HG03139 (cell line): Measurements from ENCODE around the gene MCAM.

ENCODE experiments used
- ATAC-seq: cut with Tn5 transposase; IDR thresholded peaks from one replicate; pipeline ENCODE4 v1.9.1; 2021; ENCODE audit not compliant: unreplicated experiment

Gene MCAM

DNA sequence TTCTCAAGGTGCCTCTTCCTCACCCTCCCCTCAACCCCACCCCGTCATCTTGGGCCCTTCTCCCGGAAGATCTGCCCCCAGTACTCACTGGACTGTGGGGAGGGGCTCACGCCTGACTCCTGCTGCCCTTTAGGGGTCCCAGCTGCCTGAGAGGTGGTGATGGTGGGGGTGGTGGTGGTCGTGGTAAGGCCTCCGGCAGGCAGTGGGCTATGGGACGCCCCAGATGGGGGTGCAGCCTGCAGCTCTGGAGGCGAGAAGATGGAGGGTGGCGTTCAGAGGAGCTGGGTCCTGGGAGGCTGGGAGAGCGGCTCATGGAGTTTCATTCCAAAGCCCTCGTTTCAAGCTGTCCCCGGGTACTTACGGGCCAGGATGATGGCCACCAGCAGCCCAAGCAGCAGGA, 28.8 kb upstream of the MCAM start:
- no peak for ATAC-seq

DNA sequence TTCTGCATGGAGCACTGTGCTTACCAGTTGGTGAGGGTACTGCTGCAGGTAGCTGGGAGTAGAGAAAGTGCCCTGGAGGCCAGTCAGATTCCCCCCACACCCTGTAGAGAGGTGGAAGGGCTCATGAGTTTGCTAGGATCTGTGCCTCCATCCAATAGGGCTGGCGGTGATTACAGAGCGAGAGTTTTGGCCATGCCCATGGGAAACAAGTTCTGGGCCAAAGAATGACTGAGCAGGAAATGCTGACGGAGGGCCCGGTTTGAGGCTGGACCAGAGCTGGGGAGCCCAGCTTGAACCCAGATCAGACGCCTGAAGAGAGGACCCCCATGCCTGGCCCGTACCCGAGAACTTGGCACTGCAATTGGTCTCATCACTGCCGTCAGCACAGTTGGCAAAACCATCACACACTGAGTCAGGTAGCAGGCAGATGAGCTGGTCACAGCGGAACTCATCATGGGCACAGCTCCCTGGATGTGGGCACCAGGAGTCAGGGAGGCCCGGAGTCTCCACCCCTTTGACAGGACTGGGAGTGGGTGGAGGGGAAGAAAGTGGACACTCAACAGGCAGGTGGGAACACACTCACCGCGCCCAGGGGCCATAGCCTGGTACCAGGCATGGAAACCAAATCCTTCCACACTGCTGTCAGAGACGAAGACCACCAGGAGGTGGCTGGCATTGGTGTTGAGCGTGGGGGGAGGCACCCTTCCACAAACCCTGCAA, 27.5 kb upstream of the MCAM start:
- ATAC-seq: no peak

DNA sequence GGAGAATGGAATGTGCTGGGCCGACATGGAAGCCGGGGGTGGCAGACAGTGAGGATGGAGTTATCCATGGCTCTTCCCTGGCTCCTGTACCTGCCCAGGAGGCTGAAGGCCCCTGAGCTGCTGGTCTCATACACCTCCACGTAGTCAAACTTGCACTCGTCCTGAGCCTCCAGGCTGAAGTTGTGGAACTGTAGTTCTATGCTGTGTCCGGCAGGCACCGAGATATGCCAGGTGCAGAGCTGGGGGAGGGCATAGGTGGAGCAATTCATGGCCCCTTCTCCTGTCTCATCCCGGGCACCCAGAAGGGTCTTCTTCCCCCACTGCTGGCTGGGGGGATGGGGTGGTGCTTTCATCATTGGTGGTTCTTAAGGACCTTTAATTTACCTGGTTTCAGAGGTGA, 26.8 kb upstream of the MCAM start:
- no peak for ATAC-seq

DNA sequence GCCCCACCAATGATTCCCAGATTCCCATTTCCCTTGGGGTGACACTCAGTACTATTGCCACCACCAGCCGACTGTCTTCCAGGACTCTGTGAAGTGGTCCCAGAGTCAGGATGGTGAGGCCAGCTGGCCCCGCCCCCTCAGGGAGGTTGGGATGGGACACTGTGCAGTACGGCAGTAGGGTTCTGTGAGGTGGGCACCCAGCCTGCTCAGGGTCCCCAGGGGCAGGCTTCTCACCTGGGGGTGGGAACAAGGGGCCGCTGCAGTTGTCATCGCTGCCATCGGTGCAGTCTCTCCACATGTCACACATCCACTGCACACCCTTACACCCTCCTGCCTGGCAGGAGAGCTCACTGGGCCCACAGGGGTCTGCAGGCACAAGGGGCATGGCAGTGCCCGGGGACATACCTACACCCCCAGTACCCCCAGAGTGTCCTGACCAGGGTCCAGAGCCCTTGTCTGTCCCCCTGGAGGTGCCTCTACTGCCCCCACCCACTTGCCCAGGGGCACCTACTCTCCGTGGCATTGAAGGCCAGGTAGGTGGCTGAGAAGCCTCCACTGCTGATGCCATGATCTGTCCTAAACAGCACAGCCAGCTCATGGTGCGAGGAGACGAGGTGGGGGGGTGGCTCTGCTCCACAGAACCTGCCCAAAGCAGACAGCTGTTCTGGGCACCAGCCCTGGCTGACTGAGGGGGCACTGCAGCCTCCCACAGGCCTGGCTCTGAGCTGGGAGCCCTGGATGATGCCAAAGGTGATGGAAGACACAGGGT, 25.6 kb upstream of the MCAM start:
- ATAC-seq: no peak

DNA sequence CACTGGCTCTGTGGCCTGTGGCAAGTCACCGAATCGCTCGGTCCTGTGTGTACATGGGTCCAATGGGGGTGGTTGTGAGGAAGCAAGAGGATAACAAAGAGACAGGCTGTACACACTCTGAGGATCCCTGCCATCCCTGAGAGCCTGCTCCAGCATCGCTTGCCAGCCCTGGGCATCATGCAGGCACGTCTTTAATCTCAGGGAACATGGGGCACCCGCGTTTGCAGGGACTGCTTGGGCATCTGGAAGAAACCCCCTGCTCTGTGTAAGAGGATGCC, 25.0 kb upstream of the MCAM start:
- no peak for ATAC-seq

DNA sequence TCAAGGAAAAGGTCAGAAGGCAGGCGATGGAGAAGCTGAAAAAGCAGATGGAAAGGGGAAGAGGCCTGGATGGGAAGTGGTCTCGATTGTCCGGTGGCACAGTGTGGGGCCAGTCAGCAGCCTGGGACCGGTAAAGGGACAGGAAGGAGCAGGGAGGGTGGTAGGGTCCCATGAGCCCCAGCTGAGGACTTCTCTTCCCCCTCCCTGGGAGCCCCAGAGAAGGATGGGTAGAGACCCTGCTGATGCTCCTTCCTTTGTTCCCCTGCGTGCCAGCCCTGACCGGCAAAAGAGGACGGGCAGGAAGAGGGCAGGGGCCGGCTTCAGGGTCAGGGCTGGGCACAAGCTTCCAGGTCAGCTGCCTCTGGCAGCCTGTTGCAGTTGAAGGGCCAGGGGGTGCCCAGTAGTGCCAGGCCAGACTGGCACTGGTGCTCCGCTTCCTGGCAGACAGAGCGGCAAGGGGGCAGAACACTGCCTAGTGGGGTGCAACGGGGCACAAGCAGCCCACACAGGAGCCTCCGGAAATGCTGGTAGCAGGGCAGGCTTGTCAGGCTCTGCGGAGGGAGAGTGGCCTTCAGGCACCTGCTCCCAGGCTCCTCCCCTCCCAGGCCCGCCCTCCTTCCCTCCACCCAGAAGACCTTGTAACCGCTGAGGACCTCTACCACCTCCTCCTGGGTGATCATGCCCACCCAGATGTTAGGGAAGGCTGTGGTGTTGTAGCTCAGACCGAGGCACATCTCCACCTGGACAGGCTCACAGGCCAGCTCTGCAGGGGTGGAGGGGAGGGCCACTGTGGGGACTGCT, 24.5 kb upstream of the MCAM start:
- ATAC-seq: no peak

DNA sequence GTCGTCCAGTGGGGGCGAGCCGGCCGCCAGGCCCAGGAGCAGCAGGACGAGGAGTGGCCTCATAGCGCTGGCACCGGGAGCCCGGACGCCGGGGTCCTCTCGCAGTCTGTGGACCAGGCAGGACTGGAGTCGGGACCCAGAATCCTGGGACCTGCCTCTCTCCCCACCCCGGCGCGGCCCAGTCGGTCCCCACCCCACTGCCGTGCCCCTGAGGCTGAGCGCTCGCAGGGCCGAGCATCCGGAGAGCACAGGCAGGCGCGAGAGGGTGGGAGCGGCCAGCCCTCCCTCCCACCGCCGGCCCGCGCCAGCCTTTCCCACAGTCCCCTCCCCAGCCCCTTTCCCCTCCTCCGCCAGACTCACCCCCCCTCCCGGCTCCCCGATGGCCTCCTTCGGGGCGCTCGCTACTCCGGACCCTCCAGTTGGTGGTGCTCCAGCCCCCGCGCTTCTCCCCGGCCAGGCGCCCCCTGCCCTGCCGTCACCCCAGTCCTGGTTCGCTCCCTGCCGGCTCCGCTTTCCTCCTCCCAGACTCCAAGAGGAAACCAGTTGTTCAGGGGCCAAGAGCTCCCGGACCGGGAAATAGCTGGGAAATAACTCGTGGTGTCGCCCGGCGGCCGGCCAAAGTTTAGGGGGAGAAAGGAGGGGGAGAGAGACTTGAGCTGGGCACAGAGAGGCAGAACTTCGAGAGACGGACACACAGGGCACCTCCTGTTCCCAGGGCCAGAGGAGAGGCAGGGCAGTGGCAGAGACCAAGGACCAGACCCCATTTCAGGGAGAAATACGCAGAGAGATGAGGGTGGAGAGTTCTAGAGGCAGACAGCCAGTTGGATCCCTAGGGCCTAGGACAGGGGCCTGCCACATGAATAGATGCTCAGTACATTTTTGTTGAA, 23.6 kb upstream of the MCAM start, which contains the start of gene C1QTNF5:
C1QTNF5 (minus strand) TSS at position 549 of the 887 bp plus-strand sequence; CDS start at position 63, 486 bp downstream.
- ATAC-seq: no peak

DNA sequence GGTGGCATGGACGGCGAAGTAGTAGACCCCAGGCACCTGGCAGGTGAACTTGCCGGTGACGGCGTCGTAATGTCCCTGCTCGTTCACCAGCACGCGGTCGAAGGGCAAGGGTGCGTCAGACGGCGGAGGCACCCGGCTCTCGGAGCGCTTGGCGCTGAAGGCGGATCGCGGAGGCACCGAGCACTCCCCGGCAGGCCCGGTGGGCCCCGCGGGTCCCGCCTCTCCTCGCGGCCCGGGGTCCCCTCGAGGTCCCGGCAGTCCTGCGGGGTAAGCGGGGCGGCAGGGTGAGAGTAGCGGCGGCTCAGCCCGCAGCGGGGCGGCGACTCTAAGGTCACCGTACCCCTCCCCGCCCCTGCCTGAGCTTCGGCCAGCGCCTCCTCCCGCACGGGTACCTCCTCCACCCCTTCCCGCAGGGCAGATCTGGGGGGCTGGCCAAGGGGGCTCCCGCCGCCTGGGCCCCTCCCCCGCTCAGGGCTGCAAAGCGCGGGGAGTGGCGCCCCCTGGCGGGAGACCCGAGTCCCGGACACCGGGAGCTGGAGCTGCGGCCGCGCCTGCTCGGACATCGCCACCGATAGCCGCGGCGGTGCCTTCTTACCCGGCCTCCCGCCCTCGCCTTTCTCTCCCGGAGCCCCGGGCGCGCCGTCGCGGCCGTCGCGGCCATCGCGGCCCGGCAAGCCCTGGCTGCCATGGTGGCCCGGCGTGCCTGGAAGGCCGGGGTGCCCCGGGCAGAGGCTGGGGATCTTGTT, 22.8 kb upstream of the MCAM start:
- no peak for ATAC-seq

DNA sequence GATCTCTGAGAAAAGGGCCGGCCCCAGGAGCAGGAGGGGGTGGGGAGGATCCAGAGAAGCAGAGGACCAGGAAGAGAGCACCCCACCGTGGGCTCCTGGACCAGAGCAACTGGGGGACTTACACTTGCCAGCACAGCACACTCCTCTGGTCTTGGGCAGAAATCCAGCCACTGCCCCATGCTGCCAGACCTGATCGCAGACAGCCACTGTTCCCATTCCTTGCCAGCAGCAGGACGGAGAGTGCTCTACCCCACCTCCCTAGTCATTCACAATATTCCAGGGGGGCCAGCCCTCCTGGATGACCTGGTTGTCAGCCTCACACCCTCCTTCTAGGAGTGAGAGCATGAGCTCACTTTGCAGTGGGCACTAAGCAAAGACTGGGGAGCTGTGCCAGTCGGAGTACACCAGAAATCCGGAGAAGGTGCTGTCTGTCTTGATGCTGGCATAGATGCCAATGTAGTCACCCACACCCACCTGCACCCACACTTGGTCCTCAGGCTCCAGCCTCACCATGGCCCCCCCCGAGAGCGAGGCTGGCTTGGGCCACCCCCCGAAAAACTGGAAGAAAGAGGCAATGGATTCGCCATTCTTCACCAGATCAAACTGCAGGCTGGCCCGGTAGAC, 22.1 kb upstream of the MCAM start:
- ATAC-seq: no peak

DNA sequence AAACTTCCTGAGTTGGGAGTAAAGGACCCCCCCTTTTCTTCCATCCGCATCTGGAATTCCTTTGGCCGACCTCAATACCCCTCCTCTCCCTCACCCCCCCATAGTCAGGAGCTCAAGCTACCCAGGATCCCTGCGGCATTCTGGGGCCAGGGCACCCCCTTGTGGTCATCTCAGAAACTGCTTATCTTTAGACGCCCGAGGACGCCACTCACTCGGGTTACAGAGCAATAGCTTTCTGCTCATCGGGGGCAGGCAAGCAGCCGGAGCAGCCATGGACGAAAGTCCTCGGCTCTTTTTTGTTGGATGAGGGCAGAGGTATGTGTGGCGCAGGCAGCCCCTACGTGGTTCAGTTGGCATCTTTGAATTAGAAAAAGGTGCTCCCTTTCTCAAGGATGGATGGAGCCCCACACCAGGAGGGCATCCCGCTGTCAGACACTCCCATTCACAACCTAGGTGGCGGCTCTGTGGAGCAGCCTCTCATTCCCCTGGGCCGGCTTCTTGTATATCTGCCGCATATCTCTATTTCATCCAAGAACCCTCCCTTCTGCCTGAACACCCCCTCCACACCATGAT, 21.5 kb upstream of the MCAM start:
- no peak for ATAC-seq

DNA sequence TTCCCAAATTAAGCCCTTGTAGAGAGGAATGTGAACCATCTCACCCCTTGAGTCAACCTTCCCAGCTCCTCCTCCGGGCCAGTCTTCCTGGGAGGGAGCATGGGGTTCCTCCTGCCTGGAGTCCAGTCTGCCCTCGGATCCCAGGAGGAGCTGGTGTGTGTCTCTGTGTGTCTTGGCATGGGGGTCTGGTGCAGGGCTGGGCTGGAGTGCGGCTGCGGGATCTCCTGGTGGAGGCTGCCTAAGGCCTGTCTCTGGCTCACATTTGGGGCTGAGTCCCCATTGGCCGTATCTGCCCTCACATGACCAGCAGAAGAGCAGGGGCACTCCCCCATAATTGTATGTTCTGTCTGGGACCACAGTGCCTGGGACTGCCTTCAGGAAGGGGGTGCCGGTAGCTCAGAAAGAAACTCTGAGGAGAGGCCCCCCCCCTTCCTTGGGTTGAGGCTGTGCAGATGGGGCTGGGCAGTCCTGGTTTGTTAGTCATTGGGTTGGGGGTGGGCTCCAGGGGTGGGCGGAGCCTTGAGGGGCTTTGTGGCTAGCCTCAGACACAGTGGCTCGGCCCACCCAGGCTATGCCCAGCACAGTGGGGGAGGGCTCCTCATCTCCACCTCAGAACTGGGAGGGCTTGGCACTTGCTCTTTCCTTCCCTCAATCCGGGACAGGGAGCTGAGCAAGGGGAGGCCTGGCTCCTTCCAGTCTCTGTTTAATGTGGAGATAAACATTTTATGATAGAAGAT, 20.8 kb upstream of the MCAM start:
- no peak for ATAC-seq

DNA sequence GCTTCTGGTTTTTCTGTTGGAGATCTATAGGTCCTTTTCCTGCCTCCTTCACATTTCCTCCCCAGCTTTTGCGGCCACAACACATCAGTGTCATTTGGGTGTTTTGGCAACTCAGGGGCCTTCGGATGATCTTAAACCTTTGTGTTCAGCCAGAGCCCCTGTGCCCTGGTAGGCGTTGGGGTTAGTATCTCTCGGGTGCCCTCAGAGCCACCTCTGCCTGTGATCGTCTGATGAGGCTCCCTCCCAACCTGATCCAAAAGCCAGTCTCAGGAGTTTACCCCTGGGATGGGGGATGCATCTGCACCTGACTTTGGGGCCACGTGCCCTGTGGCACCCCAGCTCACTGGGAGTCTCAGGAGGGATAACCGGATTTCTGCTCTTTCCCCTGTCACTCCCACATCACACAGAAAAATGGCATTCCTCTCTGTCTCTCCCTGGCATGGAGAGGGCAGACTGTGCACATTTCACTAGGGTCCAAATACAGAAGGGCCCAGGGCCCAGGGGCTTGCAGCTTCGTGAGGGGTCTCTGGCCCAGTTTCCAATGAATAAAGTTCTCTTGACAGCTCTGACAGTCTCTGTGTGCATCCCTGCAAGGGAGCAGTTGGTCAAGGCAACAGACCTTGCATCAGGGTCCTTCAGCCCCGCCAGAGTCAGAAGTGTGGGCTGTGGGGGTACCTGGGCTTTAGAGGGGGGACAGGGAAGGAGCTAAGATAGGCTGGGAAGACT, 20.0 kb upstream of the MCAM start:
- ATAC-seq: no peak

DNA sequence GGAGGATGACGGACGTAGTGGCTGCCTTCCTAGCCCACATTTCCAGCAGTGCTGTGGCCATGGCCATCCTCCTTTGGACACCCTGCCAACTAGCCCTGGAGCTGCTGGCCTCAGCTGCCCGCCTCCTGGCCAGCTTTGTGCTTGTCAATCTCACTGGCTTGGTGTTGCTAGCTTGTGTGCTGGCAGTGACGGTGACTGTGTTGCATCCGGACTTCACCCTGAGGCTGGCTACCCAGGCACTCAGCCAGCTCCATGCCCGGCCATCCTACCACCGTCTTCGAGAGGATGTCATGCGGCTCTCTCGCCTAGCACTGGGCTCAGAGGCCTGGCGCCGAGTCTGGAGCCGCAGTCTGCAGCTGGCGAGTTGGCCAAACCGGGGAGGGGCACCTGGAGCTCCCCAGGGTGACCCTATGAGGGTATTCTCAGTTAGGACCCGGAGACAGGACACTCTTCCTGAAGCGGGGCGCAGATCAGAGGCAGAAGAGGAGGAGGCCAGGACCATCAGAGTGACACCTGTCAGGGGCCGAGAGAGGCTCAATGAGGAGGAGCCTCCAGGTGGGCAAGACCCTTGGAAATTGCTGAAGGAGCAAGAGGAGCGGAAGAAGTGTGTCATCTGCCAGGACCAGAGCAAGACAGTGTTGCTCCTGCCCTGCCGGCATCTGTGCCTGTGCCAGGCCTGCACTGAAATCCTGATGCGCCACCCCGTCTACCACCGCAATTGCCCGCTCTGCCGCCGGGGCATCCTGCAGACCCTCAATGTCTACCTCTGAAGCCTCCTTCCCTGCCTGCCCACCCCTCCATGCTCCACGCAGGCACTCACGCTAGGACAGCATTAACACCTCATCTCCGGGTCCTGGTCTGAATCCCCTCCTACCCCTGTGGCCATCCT, 19.0 kb upstream of the MCAM start:
- ATAC-seq: no peak

DNA sequence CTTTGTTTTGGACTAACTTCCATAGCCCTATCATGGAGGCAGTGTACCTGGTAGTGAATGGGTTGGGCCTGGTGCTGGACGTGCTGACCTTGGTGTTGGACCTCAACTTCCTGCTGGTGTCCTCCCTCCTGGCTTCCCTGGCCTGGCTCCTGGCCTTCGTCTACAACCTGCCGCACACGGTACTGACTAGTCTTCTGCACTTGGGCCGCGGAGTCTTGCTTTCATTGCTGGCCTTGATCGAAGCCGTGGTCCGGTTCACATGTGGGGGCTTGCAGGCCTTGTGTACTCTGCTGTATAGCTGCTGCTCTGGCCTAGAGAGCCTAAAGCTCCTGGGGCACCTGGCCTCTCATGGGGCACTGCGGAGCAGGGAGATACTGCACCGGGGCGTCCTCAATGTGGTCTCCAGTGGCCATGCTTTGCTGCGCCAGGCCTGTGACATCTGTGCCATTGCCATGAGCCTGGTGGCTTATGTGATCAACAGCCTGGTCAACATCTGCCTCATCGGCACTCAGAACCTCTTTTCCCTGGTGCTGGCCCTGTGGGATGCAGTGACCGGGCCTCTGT, 18.2 kb upstream of the MCAM start:
- no peak for ATAC-seq

DNA sequence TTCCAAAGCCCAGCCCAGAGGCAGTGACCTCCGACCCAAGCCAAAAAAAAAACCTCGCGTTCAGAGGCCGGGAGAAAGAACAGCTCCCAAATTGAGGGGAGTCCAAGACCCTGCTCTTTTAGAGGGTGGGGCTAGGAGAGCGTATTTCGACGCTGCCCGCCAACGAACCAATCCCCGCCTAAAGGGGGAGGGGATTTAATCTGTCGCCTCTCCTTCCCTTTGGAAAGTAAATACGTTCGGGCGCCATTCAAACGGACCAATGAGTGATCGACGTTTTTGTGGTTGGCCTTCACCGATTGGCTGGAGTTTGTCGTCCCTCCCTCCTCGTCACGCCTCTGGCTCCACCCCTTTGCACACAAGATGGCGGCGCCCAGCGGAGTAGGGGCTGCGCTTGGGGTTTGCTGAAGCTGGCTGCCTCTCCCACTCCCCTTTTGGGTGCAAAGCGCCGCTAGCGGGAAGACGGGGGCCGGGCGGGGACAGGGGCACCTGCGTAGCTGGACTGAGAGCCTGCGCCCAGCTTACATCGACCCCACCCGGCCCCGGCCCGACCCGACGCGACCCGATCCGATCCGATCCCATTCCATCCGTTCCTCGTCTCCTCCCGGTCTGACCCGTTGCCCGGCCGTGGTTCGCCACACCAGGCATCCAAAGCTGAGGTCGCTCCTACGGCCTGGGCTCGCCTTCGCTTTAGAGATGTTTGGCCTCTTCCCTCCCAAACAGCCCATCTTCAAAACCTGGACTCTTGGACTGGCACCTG, 17.4 kb upstream of the MCAM start, which contains the start of gene RNF26:
RNF26 (plus strand) TSS at position 354 of the 757 bp plus-strand sequence. CDS start 596 bp downstream, outside the sequence.
- peak; percentile 84 for ATAC-seq
